Mesodermal cell (in vitro differentiated cells): ENCODE data around the gene ZNF320.
A peak's percentile ranks its signal among the peaks of the same experiment; 100 is the strongest.
"Not testable (repeated sequence)": the region's sequence is repeated elsewhere in the genome, so short reads cannot be mapped to it uniquely, and the experiment has no call there.

ENCODE experiments used
- H3K27ac ChIP-seq: 2 replicates; pipeline ENCODE4 v1.7.0; 2013; ENCODE audit warnings: mild to moderate bottlenecking, low read depth, low read length, moderate library complexity; ENCODE audit not compliant: severe bottlenecking
- H3K36me3 ChIP-seq: 2 replicates; pipeline ENCODE4 v1.7.1; 2013; ENCODE audit warnings: mild to moderate bottlenecking, low read length, moderate library complexity; ENCODE audit not compliant: control insufficient read depth, insufficient read depth
- H3K4me1 ChIP-seq: one replicate; pipeline ENCODE4 v1.7.1; 2013; ENCODE audit warnings: mild to moderate bottlenecking, low read length; ENCODE audit not compliant: insufficient read depth, control insufficient read depth, poor library complexity, severe bottlenecking
- H3K4me3 ChIP-seq: 2 replicates; pipeline ENCODE4 v1.7.0; 2013; ENCODE audit warnings: low read length, control low read depth, mild to moderate bottlenecking; ENCODE audit not compliant: insufficient read depth, poor library complexity, severe bottlenecking; ENCODE audit errors: extremely low read depth
- H3K9me3 ChIP-seq: 2 replicates; pipeline ENCODE4 v1.7.1; 2013; ENCODE audit warnings: mild to moderate bottlenecking, low read length, moderate library complexity; ENCODE audit not compliant: control insufficient read depth
- WGBS, 2 experiments: methylation state at CpG; one replicate each; pipeline ENCODE4 v1.1.5; 2013; ENCODE audit warnings: missing lambda C conversion rate in 2 of 2; ENCODE audit not compliant: insufficient coverage in 2 of 2; 5-methylcytosine and 5-hydroxymethylcytosine counted together

The ZNF320 gene

DNA sequence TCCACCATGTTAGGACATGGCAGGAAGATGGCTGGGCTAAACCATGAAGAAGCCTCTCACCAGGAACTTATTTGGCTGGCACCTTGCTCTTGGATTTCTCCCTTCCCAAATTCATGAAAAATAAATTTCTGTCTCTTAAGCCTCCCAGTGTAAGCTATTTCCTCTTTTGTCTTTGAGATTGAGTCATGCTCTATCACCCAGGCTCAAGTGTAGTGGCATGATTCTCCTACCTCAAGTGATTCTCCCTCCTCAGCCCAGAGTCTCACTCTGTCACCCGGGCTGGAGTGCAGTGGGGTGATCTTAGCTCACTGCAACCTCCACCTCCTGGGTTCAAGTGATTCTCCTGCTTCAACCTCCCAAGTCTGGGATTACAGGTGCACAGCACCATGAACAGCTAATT lies 13.2 kb upstream of the ZNF320 start:
- 100% methylated on average over 1 of the region's 1 CpG for WGBS, 2 experiments
- no peak overlapping the region for H3K27ac ChIP-seq
- no peak overlapping the region for H3K4me3 ChIP-seq
- H3K4me1 ChIP-seq = no peaks in the 10 kb centered on the region
- peaks cover 77% of the 10 kb centered on the region for H3K36me3 ChIP-seq
- H3K9me3 ChIP-seq = no peaks in the 10 kb centered on the region

DNA sequence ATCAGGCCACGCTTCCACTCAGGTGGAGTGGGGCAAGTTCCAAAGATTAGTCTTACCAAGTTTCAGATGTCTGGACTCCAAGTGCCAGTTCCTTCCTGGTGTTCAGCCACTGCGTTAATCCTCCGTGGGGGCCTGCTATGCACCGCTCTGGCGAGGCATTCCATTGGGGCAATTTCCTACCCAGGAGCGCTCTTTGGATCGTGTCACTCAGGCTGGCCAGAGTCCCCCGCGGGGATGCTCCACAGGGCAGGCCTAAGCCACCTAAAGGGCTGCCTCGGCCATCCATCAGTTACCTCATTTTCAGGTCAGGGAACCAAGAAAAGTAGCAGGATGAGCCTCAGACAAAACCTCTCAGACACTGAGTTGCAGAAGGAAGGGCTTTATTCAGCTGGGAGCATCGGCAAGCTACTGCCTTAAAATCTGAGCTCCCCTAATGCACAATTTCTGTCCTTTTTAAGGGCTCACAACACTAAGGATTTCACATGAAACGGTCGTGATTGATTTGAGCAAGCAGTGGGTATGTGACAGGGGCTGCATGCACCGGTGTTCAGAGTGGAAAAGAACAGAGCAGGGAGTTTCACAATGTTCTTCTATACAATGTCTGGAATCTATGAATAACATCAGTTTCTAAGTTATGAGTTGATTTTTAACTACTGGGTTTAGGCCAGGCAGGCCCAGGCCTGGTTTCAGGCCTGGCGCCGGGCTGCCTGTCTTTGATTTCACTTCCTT lies 6.8 kb upstream of the ZNF320 start:
- 90 to 96% methylated on average over 13 to 14 of the region's 16 CpGs for WGBS, 2 experiments
- peaks cover 32% of the 10 kb centered on the region for H3K36me3 ChIP-seq
- not testable (repeated sequence) for H3K27ac ChIP-seq, H3K4me1 ChIP-seq, H3K4me3 ChIP-seq, H3K9me3 ChIP-seq

DNA sequence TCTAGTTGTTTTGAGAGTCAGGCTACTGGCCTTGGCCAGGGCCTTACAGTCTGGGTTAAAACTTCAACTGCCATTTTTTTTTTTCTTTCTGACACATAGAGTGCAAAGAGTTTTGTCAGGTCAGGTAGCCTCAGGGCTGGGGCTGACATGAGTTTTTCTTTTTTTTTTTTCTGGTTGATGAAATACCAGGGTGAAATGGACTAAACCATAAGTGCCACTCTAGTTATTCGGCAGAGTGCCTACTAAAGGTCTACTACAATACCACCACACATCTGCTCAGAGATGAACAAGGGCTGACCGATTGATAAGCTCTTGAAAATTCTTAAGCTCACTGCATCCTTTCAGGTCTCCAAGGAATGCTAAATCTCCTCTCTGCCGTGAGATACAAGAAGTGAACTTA lies 4.4 kb upstream of the ZNF320 start:
- Histone ChIP-seq H3K27ac (no peak overlapping the region), H3K4me3 (no peak overlapping the region), H3K4me1 (no peaks in the 10 kb centered on the region), H3K9me3 (peaks cover 10% of the 10 kb centered on the region), H3K36me3 (peaks cover 12% of the 10 kb centered on the region)
- WGBS, 2 experiments = 78 to 89% methylated on average over 1 of the region's 3 CpGs

GRCh38 chr19:52898596-52898995 lies 1.2 kb upstream of the ZNF320 start:
- peaks cover 21% of the 10 kb centered on the region for H3K36me3 ChIP-seq
- WGBS, 2 experiments = 85 to 88% methylated on average over 8 to 9 of the region's 10 CpGs
- H3K9me3 ChIP-seq = peaks cover 10% of the 10 kb centered on the region
- H3K4me3 ChIP-seq, H3K4me1 ChIP-seq: not testable (repeated sequence)
- peak overlapping the region; percentile 92 for H3K27ac ChIP-seq

DNA sequence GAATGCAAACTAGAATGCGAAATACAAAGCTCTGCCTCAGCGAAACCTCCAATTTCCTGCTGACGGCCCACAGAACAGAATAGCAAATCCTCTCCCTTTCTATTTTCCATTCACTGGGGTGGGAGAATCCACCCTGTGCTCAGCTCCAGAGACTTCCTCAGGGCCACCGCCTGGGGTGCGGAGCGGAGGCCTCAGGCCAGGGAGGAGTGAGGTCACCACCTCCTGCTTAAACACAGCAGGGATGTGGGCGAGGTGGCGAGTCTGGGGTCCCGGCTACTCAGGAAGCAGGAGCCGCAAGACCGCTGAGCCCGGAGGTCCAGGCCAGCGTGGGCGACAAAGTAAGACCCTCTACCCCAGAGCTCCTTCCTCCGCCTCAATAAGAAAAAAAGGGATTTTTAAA lies 666 bp upstream of the ZNF320 start:
- 74 to 76% methylated on average over 9 of the region's 15 CpGs for WGBS, 2 experiments
- H3K9me3 ChIP-seq = peaks cover 10% of the 10 kb centered on the region
- H3K27ac ChIP-seq = peak overlapping the region; percentile 92
- peak overlapping the region; percentile 61 for H3K4me3 ChIP-seq
- H3K36me3 ChIP-seq = peaks cover 26% of the 10 kb centered on the region
- no peaks in the 10 kb centered on the region for H3K4me1 ChIP-seq

DNA sequence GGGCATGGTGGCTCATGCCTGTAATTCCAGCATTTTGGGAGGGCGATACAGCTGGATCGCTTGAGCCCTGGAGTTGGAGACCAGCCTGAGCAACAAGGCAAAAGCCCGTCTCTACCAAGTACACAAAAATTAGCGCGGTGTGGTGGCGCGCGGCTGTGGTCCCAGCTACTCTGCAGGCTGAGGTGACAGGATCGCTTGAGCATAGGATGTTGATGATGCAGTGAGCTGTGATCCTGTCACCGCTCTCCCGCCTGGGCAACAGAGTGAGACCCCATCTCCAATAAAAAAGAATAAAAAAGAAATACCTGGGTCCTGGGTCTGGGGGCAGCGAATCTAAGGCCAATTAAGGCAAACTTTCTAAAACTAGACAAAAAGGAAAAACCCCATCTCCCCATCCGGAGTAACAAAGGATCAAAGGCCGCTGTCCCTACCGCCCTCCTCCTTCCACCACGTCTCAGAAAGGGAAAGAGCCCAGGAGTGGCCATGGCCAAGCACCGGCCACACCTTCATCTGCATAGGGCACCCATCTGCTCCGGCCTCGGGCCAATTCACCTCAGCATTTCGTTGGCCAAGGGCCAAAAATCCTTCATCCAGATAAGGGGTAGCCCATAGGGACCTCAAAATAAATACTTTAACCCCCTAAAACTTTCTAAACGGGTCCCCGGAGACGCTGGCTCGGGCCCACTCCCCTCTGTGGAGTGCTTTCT lies 851 bp downstream of the ZNF320 start:
- H3K27ac ChIP-seq = peak overlapping the region; percentile 92
- WGBS, 2 experiments = 40 to 62% methylated on average over 13 to 19 of the region's 24 CpGs
- peak overlapping the region; percentile 61 for H3K4me3 ChIP-seq
- H3K9me3 ChIP-seq = peaks cover 10% of the 10 kb centered on the region
- no peaks in the 10 kb centered on the region for H3K4me1 ChIP-seq
- H3K36me3 ChIP-seq = peaks cover 36% of the 10 kb centered on the region

DNA sequence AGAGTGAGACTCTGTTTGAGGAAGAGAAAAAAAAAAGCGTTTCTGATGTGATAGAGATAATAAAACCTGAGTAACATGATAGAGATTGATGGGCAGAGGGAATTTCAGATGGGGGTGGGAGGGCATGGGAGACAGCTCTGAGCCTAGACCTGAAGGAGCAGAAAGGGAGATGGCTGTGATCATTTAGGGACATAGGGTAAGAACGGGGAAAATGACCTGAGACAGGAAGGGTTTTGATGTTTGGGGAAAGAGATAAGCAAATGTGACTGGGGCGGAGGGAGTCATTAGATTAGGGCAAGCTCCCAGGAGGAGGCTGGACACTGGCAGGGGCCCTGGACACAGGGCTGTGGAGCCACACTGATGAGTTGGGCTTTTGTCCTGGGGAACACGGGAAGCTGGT lies 6.1 kb downstream of the ZNF320 start:
- 81 to 82% methylated on average over 3 to 4 of the region's 4 CpGs for WGBS, 2 experiments
- Histone ChIP-seq H3K9me3 (no peaks in the 10 kb centered on the region), H3K27ac (no peak overlapping the region), H3K36me3 (peaks cover 80% of the 10 kb centered on the region), H3K4me1 (no peaks in the 10 kb centered on the region), H3K4me3 (no peak overlapping the region)

DNA sequence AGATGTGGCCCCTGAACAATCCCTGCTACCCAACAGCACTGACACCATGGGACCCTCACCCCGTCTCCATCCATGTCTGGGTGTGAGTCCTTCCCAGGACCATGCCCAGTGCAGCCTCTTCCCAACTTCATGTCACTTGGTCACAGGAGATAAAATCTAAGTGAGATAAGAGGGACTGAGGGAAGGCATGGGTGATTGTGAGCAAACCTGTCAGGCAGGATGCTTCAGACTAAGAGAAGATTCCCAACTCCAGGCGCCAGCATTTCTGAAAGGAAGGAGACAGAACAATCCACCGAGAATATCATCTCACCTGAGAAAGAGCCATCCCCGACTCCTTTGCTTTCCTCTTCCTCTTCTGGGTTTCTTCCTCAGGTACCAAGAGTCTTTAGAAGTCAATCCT lies 7.5 kb downstream of the ZNF320 start:
- WGBS, 2 experiments = 100% methylated on average over 1 of the region's 4 CpGs; no CpG with 5 or more reads in 1 of the 2 experiments

DNA sequence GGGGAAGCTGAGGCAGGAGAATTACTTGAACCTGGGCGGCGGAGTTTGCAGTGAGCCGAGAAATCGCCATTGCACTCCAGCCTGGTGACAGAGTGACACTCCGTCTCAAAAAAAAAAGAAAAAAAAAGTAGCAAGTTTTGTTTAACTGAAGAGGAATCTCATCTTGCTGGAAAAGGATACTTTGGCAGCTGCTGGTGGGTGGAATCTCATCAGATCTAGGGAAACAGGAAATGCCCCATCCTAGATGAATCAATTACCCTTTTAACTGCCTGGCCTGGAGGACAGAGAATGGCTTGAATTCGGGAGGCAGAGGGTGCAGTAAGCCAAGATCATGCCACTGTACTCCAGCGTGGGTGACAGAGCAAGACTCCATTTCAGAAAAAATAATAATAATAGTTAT lies 8.4 kb downstream of the ZNF320 start:
- Histone ChIP-seq H3K27ac (no peak overlapping the region), H3K4me1 (no peaks in the 10 kb centered on the region), H3K4me3 (no peak overlapping the region), H3K9me3 (peaks cover 11% of the 10 kb centered on the region), H3K36me3 (peaks cover 85% of the 10 kb centered on the region)
- WGBS, 2 experiments = 92 to 98% methylated on average over 4 to 5 of the region's 7 CpGs

More for the DNA sequence above, 7.5 kb downstream of the ZNF320 start:
- Histone ChIP-seq H3K4me3 (no peak overlapping the region), H3K4me1 (no peaks in the 10 kb centered on the region), H3K27ac (no peak overlapping the region), H3K36me3 (peaks cover 85% of the 10 kb centered on the region), H3K9me3 (peaks cover 3% of the 10 kb centered on the region)

DNA sequence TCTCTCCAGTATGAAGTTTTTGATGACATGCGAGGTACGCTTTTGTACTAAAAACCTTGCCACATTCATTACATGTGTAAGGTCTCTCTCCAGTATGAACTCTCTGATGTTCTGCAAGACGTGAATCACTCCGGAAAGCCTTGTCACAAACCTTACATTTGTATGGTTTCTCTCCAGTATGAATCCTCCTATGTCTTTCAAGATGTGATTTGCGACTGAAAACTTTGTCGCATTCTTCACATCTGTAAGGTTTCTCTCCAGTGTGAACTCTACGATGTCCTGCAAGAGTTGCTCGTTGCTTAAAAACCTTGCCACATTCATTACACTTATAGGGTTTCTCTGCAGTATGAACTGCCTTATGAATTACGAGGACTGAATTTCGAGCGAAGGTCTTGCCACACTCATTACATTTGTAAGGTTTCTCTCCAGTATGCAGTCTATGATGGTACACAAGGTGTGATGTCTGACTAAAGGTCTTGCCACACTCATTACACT lies 16.5 kb downstream of the ZNF320 start:
- H3K27ac ChIP-seq = no peak overlapping the region
- H3K4me1 ChIP-seq = no peaks in the 10 kb centered on the region
- no peak overlapping the region for H3K4me3 ChIP-seq
- peaks cover 52% of the 10 kb centered on the region for H3K9me3 ChIP-seq
- peaks cover 83% of the 10 kb centered on the region for H3K36me3 ChIP-seq
- 89 to 91% methylated on average over 8 of the region's 11 CpGs for WGBS, 2 experiments

DNA sequence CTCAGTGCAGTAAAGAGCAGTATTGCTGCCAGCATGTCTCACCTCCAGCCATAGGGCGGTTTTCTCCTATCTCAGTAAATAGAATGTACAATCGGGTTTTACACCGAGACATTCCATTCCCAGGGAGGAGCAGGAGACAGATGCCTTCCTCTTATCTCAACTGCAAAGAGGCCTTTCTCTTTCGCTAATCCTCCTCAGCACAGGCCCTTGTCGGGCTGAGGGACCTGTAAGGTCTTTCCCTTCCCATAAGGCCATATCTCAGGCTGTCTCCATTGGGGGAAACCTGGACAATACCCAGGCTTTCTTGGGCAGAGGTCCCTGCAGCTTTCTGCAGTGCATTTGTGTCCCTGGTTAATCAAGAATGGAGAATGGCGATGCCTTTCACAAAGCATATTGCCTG lies 24.4 kb downstream of the ZNF320 start:
- H3K36me3 ChIP-seq, H3K27ac ChIP-seq, H3K4me3 ChIP-seq, H3K9me3 ChIP-seq, H3K4me1 ChIP-seq: not testable (repeated sequence)
- WGBS, 2 experiments = 88 to 93% methylated on average over 6 of the region's 6 CpGs
